HG03159 (cell line): ENCODE data around the gene SPC24.
"Not testable (repeated sequence)": the region's sequence is repeated elsewhere in the genome, so short reads cannot be mapped to it uniquely, and the experiment has no call there.

Experiments used
- ATAC-seq: cut with Tn5 transposase; IDR thresholded peaks from one replicate; pipeline ENCODE4 v1.9.1; 2021; ENCODE audit warnings: mild to moderate bottlenecking, moderate library complexity; ENCODE audit not compliant: unreplicated experiment

Gene SPC24

DNA sequence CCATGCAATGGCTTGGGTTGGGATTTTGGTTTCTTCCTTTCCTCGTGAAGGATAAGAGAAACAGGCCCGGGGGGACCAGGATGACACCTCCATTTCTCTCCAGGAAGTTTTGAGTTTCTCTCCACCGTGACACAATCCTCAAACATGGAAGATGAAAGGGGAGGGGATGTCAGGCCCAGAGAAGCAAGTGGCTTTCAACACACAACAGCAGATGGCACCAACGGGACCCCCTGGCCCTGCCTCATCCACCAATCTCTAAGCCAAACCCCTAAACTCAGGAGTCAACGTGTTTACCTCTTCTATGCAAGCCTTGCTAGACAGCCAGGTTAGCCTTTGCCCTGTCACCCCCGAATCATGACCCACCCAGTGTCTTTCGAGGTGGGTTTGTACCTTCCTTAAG lies 24.1 kb downstream of the SPC24 start:
- ATAC-seq: no peak

DNA sequence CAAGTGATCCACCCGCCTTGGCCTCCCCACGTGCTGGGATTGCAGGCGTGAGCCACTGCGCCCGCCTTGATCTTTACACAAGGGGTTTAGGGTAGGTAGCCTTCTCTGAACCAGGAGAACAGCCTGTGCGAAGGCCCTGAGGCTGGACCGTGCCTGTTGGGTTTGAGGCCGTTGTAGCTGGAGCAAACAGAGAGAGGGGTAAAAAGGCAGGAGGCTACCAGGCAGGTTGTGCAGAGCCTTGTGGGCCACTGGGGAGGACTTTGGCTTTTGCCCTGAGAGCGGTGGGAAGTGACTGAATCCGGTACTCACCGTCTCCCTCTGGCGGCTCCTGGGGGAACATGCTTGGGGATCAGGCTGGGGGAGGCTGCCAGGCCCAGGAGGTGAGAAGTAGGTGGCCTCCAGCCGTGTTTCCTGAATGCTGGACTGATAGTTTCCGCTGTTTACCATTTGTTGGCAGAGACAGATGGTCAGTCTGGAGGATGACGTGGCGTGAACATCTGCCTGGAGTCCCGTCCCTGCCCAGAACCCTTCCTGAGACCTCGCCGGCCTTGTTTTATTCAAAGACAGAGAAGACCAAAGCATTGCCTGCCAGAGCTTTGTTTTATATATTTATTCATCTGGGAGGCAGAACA lies 24.6 kb downstream of the SPC24 start:
- ATAC-seq: no peak

DNA sequence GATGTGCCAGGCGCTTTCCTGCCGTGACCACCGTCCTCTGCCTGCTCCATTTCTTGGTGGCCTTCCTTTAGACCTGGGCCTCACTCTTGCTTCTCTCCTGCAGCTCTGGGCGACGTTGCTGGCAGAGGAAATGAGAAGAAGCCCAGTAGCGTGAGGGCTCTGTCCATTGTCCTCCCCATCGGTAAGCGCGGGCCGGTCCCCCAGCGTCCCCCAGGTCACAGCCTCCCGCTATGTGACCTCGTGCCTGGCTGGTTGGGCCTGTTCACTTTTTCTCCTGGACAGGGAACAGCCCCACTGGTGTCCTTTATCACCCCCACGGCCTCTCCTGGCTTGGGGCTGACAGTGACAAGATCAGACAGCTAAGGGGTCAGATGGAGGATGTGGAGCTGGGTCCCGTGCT lies 27.7 kb downstream of the SPC24 start:
- ATAC-seq: no peak

DNA sequence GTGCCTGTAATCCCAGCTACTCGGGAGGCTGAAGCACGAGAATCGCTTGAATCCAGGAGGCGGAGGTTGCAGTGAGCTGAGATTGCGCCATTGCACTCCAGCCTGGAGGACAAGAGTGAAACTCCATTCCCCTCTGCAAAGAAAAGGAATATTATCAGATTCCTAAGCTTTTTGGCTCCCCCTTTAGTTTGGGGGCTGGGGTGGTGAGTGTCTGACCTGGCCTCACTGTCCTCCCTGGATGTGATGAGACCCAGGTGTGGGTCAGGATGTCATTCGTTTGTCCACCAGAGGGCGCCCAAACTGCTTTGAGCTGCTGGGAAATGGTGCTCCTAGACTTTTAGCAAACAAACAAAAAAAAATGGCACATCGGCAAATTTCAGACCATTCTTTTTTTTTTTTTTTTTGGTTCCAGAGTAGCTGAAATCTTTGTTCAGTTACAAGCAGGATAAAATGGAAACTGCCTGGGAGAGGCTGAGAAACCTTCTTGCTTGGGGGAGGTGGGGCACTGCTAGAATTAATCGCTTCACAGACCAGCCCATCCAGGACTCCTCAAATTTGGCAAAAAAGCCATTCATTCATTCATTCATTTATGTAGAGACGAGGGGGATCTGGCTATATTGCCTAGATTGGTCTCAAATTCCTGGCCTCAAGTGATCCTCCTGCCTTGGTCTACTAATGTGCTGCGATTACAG lies 29.4 kb downstream of the SPC24 start:
- ATAC-seq: no peak

DNA sequence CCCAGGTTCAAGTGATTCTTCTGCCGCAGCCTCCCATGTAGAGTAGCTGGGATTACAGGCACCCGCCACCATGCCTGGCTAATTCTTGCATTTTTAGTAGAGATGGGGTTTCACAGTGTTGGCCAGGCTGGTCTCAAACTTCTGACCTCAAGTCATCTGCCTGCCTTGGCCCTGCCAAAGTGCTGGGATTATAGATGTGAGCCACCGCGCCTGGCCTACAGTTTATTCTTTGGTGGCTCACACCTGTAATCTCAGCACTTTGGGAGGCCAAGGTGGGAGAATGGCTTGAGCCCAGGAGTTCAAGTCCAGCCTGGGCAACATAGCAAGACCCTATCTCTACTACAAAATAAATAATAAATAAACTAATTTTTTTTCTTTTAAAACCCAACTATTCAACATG lies 31.4 kb downstream of the SPC24 start:
- not testable (repeated sequence) for ATAC-seq

DNA sequence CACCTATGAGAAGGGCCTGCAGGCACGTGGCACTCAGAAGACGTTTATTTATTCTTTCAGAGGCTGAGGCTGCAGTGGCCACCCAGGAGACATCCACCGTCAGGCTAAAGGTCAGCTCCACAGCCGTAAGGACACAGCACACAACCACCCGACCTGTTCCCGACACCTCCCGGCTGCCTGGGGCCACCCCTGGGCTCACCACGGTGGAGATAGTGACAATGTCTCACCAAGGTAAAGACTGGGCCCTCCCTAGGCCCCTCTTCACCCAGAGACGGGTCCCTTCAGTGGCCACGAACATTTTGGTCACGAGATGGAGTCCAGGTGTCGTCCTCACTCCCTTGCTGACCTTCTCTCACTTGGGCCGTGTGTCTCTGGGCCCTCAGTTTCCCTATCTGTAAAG lies 32.5 kb downstream of the SPC24 start:
- ATAC-seq: no peak

DNA sequence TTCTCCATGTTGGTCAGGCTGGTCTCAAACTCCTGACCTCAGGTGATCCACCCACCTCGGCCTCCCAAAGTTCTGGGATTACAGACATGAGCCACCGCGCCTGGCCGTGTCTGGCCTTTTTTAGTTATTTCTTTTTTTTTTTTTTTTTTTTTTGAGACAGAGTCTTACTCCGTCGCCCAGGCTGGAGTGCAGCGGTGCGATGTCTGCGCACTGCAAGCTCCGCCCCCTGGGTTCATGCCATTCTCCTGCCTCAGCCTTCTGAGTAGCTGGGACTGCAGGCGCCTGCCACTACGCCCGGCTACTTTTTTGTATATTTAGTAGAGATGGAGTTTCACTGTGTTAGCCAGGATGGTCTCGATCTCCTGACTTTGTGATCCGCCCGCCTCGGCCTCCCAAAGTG lies 33.6 kb downstream of the SPC24 start:
- not testable (repeated sequence) for ATAC-seq

DNA sequence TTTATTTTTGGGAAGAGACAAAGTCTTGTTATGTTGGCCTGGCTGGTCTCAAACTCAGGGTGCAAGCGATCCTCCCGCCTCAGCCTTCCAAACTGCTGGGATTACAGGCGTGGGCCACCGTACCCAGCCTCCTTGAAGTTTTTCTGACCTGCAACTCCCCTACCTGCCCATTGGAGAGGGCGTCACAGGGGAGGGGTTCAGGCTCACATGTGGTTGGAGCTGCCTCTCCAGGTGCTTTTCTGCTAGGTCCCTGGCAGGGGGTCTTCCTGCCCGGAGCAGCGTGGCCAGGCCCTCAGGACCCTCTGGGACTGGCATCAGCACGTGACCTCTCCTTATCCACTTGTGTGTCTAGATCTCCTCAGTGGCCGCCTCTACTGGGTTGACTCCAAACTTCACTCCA lies 39.1 kb downstream of the SPC24 start:
- no peak for ATAC-seq

DNA sequence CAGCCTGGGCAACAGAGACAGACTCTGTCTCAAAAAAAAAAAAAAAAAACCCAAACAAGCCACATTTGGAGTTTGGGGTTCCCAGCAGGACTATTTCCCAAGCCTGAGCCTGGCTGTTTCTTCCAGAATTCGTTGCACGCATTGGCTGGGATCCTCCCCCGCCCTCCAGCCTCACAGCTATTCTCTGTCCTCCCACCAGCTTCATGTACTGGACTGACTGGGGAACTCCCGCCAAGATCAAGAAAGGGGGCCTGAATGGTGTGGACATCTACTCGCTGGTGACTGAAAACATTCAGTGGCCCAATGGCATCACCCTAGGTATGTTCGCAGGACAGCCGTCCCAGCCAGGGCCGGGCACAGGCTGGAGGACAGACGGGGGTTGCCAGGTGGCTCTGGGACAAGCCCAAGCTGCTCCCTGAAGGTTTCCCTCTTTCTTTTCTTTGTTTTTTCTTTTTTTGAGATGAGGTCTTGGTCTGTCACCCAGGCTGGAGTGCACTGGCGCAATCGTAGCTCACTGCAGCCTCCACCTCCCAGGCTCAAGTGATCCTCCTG lies 39.6 kb downstream of the SPC24 start:
- ATAC-seq: no peak

DNA sequence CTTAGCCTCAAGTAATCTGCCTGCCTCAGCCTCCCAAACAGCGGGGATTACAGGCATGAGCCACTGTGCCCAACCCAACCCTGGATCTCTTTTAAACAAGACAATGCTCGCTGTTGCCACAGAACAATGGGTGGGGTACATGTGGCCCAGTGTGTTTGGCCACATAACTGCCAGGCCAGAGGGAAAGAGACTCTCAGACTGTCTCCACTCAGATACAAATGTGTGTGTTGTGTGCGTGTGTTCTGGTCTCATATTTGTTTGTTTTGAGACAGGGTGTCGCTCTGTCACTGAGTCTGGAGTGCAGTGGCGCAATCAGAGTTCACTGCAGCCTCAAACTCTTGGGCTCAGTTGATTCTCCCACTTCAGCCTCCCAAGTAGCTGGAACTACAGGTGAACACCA lies 40.5 kb downstream of the SPC24 start:
- ATAC-seq: no peak

DNA sequence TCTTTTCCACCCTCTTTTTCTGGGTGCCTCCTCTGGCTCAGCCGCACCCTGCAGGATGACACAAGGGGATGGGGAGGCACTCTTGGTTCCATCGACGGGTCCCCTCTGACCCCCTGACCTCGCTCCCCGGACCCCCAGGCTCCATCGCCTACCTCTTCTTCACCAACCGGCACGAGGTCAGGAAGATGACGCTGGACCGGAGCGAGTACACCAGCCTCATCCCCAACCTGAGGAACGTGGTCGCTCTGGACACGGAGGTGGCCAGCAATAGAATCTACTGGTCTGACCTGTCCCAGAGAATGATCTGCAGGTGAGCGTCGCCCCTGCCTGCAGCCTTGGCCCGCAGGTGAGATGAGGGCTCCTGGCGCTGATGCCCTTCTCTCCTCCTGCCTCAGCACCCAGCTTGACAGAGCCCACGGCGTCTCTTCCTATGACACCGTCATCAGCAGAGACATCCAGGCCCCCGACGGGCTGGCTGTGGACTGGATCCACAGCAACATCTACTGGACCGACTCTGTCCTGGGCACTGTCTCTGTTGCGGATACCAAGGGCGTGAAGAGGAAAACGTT lies 42.4 kb downstream of the SPC24 start:
- no peak for ATAC-seq

DNA sequence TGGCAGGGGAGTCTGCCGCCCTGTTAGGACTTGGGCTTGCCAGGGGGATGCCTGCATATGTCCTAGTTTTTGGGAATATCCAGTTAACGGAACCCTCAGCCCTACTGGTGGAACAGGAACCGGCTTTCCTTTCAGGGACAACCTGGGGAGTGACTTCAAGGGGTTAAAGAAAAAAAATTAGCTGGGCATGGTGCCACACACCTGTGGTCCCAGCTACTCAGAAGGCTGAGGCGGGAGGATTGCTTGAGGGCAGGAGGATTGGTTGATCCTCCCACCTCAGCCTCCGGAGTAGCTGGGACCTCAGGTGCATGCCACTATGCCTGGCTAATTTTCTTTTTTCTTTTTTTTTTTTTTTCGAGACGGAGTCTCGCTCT lies 43.8 kb downstream of the SPC24 start:
- no peak for ATAC-seq

DNA sequence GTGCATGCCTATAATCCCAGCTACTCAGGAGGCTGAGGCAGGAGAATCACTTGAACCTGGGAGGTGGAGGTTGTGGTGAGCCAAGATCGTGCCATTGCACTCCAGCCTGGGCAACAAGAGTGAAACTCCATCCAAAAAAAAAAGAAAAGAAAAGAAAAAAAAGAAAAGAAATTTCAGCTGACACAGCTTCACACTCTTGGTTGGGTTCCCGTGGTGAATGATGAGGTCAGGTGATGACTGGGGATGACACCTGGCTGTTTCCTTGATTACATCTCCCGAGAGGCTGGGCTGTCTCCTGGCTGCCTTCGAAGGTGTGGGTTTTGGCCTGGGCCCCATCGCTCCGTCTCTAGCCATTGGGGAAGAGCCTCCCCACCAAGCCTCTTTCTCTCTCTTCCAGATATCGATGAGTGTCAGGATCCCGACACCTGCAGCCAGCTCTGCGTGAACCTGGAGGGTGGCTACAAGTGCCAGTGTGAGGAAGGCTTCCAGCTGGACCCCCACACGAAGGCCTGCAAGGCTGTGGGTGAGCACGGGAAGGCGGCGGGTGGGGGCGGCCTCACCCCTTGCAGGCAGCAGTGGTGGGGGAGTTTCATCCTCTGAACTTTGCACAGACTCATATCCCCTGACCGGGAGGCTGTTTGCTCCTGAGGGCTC lies 44.3 kb downstream of the SPC24 start:
- ATAC-seq: no peak

DNA sequence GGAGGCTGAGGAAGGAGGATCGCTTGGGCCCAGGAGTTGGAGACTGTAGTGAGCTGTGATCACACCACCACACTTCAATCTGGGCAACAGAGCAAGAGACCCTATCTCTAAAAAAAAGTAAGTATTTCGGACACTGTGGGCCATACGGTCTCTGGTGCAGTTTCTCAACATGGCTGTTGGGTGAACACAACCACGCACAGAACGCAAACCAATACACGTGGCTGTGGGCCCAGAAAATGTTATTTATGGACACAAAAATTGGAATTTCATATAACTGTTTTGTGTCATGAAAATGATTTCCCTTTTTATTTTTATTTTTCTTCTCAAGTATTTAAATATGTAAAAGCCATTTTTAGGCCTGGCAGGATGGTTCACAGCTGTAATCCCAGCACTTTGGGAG lies 46.8 kb downstream of the SPC24 start:
- no peak for ATAC-seq

DNA sequence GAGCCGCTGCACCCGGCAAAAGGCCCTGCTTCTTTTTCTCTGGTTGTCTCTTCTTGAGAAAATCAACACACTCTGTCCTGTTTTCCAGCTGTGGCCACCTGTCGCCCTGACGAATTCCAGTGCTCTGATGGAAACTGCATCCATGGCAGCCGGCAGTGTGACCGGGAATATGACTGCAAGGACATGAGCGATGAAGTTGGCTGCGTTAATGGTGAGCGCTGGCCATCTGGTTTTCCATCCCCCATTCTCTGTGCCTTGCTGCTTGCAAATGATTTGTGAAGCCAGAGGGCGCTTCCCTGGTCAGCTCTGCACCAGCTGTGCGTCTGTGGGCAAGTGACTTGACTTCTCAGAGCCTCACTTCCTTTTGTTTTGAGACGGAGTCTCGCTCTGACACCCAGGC lies 49.1 kb downstream of the SPC24 start:
- no peak for ATAC-seq

DNA sequence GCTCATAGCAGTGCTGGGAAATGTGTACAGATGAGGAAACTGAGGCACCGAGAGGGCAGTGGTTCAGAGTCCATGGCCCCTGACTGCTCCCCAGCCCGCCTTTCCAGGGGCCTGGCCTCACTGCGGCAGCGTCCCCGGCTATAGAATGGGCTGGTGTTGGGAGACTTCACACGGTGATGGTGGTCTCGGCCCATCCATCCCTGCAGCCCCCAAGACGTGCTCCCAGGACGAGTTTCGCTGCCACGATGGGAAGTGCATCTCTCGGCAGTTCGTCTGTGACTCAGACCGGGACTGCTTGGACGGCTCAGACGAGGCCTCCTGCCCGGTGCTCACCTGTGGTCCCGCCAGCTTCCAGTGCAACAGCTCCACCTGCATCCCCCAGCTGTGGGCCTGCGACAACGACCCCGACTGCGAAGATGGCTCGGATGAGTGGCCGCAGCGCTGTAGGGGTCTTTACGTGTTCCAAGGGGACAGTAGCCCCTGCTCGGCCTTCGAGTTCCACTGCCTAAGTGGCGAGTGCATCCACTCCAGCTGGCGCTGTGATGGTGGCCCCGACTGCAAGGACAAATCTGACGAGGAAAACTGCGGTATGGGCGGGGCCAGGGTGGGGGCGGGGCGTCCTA lies 50.5 kb downstream of the SPC24 start:
- no peak for ATAC-seq

DNA sequence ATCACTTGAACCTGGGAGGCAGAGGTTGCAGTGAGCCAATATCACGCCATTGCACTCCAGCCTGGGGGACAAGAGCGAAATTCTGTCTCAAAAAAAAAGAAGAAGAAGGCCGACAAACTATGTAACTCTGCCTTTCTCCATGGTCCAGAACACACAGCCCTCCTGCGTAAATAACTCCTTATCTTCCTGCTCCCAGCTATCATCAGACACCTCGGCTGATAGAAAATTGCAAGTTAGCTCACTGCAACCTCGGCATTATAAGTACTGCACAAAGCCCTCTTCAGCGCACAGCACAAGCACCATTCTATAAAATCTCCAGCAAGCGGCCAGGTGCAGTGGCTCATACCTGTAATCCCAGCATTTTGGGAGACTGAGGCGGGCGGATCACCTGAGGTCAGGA lies 51.9 kb downstream of the SPC24 start:
- ATAC-seq: not testable (repeated sequence)

DNA sequence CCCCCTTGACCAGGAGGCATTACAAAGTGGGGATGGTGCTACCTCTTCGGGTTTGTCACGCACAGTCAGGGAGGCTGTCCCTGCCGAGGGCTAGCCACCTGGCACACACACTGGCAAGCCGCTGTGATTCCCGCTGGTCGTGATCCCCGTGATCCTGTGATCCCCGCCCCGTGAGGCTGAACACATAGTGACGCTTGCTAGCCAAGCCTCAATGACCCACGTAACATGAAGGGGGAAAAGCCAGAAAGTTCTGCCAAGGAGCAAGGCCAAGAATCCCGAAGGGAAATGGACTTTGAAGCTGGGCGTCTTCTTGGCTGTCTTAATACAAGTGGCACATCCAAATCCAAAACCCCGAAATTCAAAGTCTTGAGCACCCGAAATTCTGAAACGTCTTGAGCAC lies 52.6 kb downstream of the SPC24 start:
- no peak for ATAC-seq

DNA sequence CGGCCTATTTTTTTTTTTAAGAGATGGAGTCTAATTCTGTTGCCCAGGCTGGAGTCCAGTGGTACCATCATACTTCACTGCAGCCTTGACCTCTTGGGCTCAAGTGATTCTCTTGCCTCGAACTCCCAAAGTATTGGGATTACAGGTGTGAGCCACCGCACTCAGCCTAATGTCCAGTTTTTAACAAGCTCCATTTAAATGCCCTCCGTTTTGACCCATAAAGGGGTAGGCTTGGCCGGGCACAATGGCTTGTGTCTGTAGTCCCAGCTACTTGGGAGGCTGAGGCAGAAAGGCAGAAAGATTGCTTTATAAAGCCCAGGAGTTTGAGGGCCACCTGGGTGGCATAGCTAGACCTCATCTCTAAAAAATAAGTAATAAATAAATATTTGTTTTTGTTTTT lies 54.5 kb downstream of the SPC24 start:
- no peak for ATAC-seq

DNA sequence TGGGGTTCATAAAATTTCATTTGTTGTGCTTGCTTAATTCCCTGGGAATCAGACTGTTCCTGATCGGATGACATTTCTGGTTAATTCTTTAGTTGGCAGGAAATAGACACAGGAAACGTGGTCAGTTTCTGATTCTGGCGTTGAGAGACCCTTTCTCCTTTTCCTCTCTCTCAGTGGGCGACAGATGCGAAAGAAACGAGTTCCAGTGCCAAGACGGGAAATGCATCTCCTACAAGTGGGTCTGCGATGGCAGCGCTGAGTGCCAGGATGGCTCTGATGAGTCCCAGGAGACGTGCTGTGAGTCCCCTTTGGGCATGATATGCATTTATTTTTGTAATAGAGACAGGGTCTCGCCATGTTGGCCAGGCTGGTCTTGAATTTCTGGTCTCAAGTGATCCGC lies 55.5 kb downstream of the SPC24 start:
- ATAC-seq: no peak

DNA sequence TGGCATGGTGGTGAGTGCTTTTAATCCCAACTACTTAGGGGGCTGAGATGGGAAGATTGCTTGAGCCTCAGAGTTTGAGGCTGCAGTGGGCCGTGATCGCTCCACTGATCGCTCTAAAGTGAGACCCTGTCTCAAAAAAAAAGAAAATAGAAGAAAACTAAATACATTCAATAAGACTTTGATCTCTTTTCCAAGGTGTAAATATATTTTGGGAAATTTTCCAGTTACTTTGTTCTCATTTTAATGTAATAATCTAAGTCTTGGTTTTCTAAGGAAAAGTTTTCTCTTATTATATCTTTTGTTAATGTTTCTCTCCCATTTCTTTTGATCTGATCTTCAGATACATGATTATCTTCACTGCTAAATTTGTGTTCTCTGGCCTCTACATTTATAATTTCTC lies 56.7 kb downstream of the SPC24 start:
- ATAC-seq: no peak
